K562 (cell line): Measurements from ENCODE around the gene PRPF8. TPM values are rescaled to one million over a fixed set of nuclear protein-coding genes. Genes with fewer than 3 reads are reported as not detected.

ENCODE experiments used
- ATAC-seq: fragments of 200-7000 bp; cut with Tn5 transposase; 3 replicates; pipeline ENCODE4 v1.9.1; 2020; ENCODE audit warnings: moderate library complexity
- BruUV-seq: library from RNA; stranded (reverse); fragments of 400-500 nt; replicated peaks from 2 replicates; lab custom pipeline; 2021; lab: Mats Ljungman, UMichigan
- CTCF ChIA-PET: fragments of 300-600 bp; formaldehyde crosslinking; extraction: SDS; loops from one replicate; lab custom pipeline; 2021; ENCODE audit warnings: low intra/inter-chr PET ratio; lab: Yijun Ruan, JAX
- POLR2A ChIA-PET: fragments of 300-600, 350-650 bp; sonication (Branson Sonifier 250); formaldehyde crosslinking; extraction: SDS; loops from one replicate; lab custom pipeline; 2021; ENCODE audit warnings: antibody characterized with exemption, inconsistent platforms; lab: Yijun Ruan, JAX
- DNase-seq, 4 experiments: peaks; one replicate each; pipeline versions ENCODE4 v3.0.0 to v3.0.0-alpha.2; 2011 to 2018; ENCODE audit warnings: low spot score in 3 of 4, mixed read lengths in 3 of 4; ENCODE audit errors: extremely low read depth in 1 of 4
- FAIRE-seq: peaks from 2 replicates; lab custom pipeline; 2011; peaks lifted over from hg19 to GRCh38; lab: Jason Lieb, UNC
- H2AFZ ChIP-seq: 2 replicates; pipeline ENCODE4 v1.6.0; 2011; ENCODE audit warnings: low read depth, low read length, control low read depth, inconsistent platforms
- H3K27ac ChIP-seq: fragments of 200-600 bp; 3 replicates; pipeline ENCODE4 v1.8.0; 2011; ENCODE audit warnings: low read depth, mild to moderate bottlenecking, control low read depth, inconsistent platforms, low read length, moderate library complexity, mixed read lengths; ENCODE audit errors: extremely low read depth
- H3K27me3 ChIP-seq, 2 experiments: fragments of 300-600 bp in 1 of 2; 2 replicates in 1 of 2; 3 replicates in 1 of 2; pipeline versions ENCODE4 v1.6.0 to v1.8.0; 2011; ENCODE audit warnings: inconsistent platforms in 2 of 2, low read length in 2 of 2, mild to moderate bottlenecking in 1 of 2, mixed read lengths in 1 of 2, moderate library complexity in 1 of 2; ENCODE audit not compliant: control insufficient read depth in 2 of 2, insufficient read depth in 2 of 2
- H3K36me3 ChIP-seq: fragments of 300-600 bp; 3 replicates; pipeline ENCODE4 v1.8.0; 2011; ENCODE audit warnings: mild to moderate bottlenecking, low read length, inconsistent platforms; ENCODE audit not compliant: control insufficient read depth, insufficient read depth
- H3K4me1 ChIP-seq, 2 experiments: fragments of 200-600 bp in 1 of 2; replicated peaks in 1 of 2; 2 replicates in 1 of 2; 3 replicates in 1 of 2; pipeline versions ENCODE4 v1.5.1 to v1.8.0; 2011; ENCODE audit warnings: inconsistent platforms in 2 of 2, low read length in 2 of 2, mild to moderate bottlenecking in 1 of 2, mixed read lengths in 1 of 2, moderate library complexity in 1 of 2; ENCODE audit not compliant: control insufficient read depth in 2 of 2, insufficient read depth in 2 of 2
- H3K4me2 ChIP-seq: 2 replicates; pipeline ENCODE4 v1.6.1; 2011; ENCODE audit warnings: low read length, control low read depth, inconsistent platforms, mixed read lengths; ENCODE audit not compliant: insufficient read depth
- H3K4me3 ChIP-seq: fragments of 200-600 bp; sonication (generic), shearing (Covaris generic); 2 replicates; pipeline ENCODE4 v1.5.1; 2016; ENCODE audit warnings: control low read depth, inconsistent platforms
- H3K79me2 ChIP-seq: fragments of 200-600 bp; 3 replicates; pipeline ENCODE4 v1.8.0; 2011; ENCODE audit warnings: low read length, inconsistent platforms; ENCODE audit not compliant: control insufficient read depth, insufficient read depth
- H3K9ac ChIP-seq, 2 experiments: 2 replicates each; pipeline versions ENCODE4 v1.6.0 to v1.6.1; 2011; ENCODE audit warnings: low read depth in 2 of 2, low read length in 2 of 2, control low read depth in 1 of 2, inconsistent platforms in 1 of 2, mild to moderate bottlenecking in 1 of 2, mixed read lengths in 1 of 2; ENCODE audit not compliant: insufficient read depth in 1 of 2
- H3K9me1 ChIP-seq: one replicate; pipeline ENCODE4 v1.6.0; 2011; ENCODE audit warnings: inconsistent platforms, mild to moderate bottlenecking, low read length, moderate library complexity; ENCODE audit not compliant: control insufficient read depth, insufficient read depth
- H3K9me3 ChIP-seq: replicated peaks from 2 replicates; pipeline ENCODE4 v1.5.1; 2011; ENCODE audit warnings: low read depth, low read length, inconsistent platforms; ENCODE audit not compliant: control insufficient read depth, insufficient read depth
- H4K20me1 ChIP-seq: replicated peaks from 2 replicates; pipeline ENCODE4 v1.6.1; 2011; ENCODE audit warnings: low read length, inconsistent platforms, mixed read lengths; ENCODE audit not compliant: control insufficient read depth, insufficient read depth
- CEBPB ChIP-seq: fragments of 450-650 bp; IDR thresholded peaks from 2 replicates; pipeline ENCODE4 v1.6.1; 2016; ENCODE audit warnings: missing genetic modification characterization, missing compliant biosample characterization
- CEBPG ChIP-seq, 3 experiments: fragments of 200-800 bp in 1 of 3; sonication (Bioruptor generic) in 1 of 3; sonication (generic) in 1 of 3; formaldehyde crosslinking in 1 of 3; IDR thresholded peaks in 2 of 3; conservative IDR thresholded peaks in 1 of 3; 2 replicates each; pipeline versions ENCODE4 v1.6.1 to v1.8.0; 2016 to 2022; ENCODE audit warnings: missing compliant biosample characterization in 2 of 3, missing genetic modification characterization in 2 of 3, mild to moderate bottlenecking in 1 of 3, missing genetic modification reagents in 1 of 3
- CREM ChIP-seq: IDR thresholded peaks from 2 replicates; pipeline ENCODE4 v1.6.1; 2014; ENCODE audit warnings: antibody characterized with exemption, low read depth
- JUNB ChIP-seq: fragments of 450-650 bp; formaldehyde crosslinking; conservative IDR thresholded peaks from 2 replicates; pipeline ENCODE4 v1.4.0; 2020; ENCODE audit warnings: mild to moderate bottlenecking
- PHB2 ChIP-seq: fragments of 450-650 bp; IDR thresholded peaks from 2 replicates; pipeline ENCODE4 v1.6.1; 2017; ENCODE audit warnings: low read depth
- PTRF ChIP-seq: fragments of 450-650 bp; IDR thresholded peaks from 2 replicates; pipeline ENCODE4 v1.6.1; 2016; ENCODE audit warnings: mild to moderate bottlenecking, missing genetic modification characterization, missing compliant biosample characterization
- UBTF ChIP-seq, 2 experiments: IDR thresholded peaks; 2 replicates each; pipeline ENCODE4 v1.6.1; 2012; ENCODE audit warnings: improper control_type of control experiment in 2 of 2, low read depth in 2 of 2, low read length in 2 of 2, borderline replicate concordance in 1 of 2
- XRCC4 ChIP-seq: IDR thresholded peaks from one replicate; pipeline ENCODE4 v1.6.1; 2011; ENCODE audit not compliant: insufficient read depth, insufficient read length; ENCODE audit errors: extremely low read depth
- ZBTB12 ChIP-seq: fragments of 250-450 bp; sonication (Bioruptor Pico); IDR thresholded peaks from 2 replicates; pipeline ENCODE4 v1.4.0; 2020
- ZBTB8A ChIP-seq: fragments of 450-650 bp; IDR thresholded peaks from 2 replicates; pipeline ENCODE4 v1.6.1; 2018; ENCODE audit warnings: mild to moderate bottlenecking, moderate library complexity; ENCODE audit not compliant: partially characterized antibody
- ZFPM2 ChIP-seq: fragments of 250-450 bp; sonication (Bioruptor Pico); IDR thresholded peaks from 2 replicates; pipeline ENCODE4 v1.5.1; 2022; ENCODE audit warnings: mild to moderate bottlenecking
- ZNF263 ChIP-seq: sonication (generic); formaldehyde crosslinking; IDR thresholded peaks from 2 replicates; pipeline ENCODE4 v1.8.0; 2022; ENCODE audit warnings: mild to moderate bottlenecking, missing genetic modification reagents, borderline replicate concordance
- whole genome bisulfite sequencing: fragments of 100-300 bp; shearing (Covaris generic); methylation state at CpG from one replicate; pipeline ENCODE4 v1.1.6; 2016; ENCODE audit warnings: low coverage, mixed read lengths; ENCODE audit not compliant: insufficient coverage; ENCODE audit errors: missing lambda C conversion rate; 5-methylcytosine and 5-hydroxymethylcytosine counted together
- in situ Hi-C: fragments of 300-500 bp; cut with MboI; formaldehyde crosslinking; loops from 4 replicates; pipeline ENCODE4 v1.15.0; 2018; ENCODE audit warnings: inconsistent platforms, mixed read lengths
- intact Hi-C: fragments of 100-400 bp; cut with micrococcal nuclease; formaldehyde crosslinking; loops from 2 replicates; pipeline ENCODE4 v1.14.2; 2022
- polyA plus RNA-seq, 8 experiments: library from polyadenylated mRNA; depleted of rRNA in 4 of 8; stranded (reverse) in 5 of 8; unstranded in 3 of 8; fragments of >200 nt; fragmentation: Nextera tagmentation in 2 of 8; fragmentation: Illumina TruSeq in 1 of 8; extraction: Ambion mirVana in 2 of 8; extraction: Trizol in 1 of 8; gene quantifications; 2 replicates each; pipeline versions ENCODE4 v1.2.1 to v1.2.3, GENCODE V29; 2011 to 2014; ENCODE audit warnings: inconsistent platforms in 1 of 8, missing spikeins in 1 of 8
- total RNA-seq, 7 experiments: library from RNA; depleted of rRNA in 6 of 7; stranded (reverse); fragments of >200 nt in 6 of 7; fragmentation: Illumina TruSeq in 2 of 7; extraction: Trizol in 2 of 7; gene quantifications; 2 replicates each; pipeline versions ENCODE4 v1.2.1 to v1.2.3, GENCODE V29; 2011 to 2021; ENCODE audit warnings: low replicate concordance in 1 of 7
- TF ChIP-seq, protein P1 (sequence below): sonication (generic); formaldehyde crosslinking; IDR thresholded peaks from 2 replicates; pipeline ENCODE4 v1.8.0; 2022; ENCODE audit warnings: missing genetic modification reagents, mild to moderate bottlenecking, moderate library complexity, borderline replicate concordance
- TF ChIP-seq, protein P2 (sequence below): fragments of 450-650 bp; IDR thresholded peaks from 2 replicates; pipeline ENCODE4 v1.6.1; 2016; ENCODE audit warnings: antibody characterized with exemption

The PRPF8 gene
- total and polyA plus RNA-seq, 9 of the 15 experiments (the other 6 are each of a cell fraction or from before 2014, with no cell fraction given) = 64.3 to 294 (median 85.9) TPM

- FAIRE-seq (peak; percentile 58), ATAC-seq (no peak), DNase-seq (peak; percentile 25 to 60 (median 42))
- Histone ChIP-seq H3K9me3 (no peaks in the 10 kb centered on the region), H3K9ac (peak overlapping the region; percentile 83 to 94; a peak in 3 of 4 replicates), H3K9me1 (no peaks in the 10 kb centered on the region), H2AFZ (peak overlapping the region; percentile 86), H3K4me2 (peak overlapping the region; percentile 90; the same call in 1 of the 2 replicates), H3K36me3 (no peaks in the 10 kb centered on the region), H3K4me3 (peak overlapping the region; percentile 66), H3K27me3 (no peaks in the 10 kb centered on the region), H4K20me1 (peaks cover 8% of the 10 kb centered on the region; the same call in 1 of the 2 replicates), H3K27ac (peak overlapping the region; percentile 92; the same call in 1 of the 3 replicates), H3K4me1 (peaks cover 9 to 40% of the 10 kb centered on the region in 2 experiments), H3K79me2 (no peaks in the 10 kb centered on the region)
- no TSS peak for BruUV-seq
- 7% methylated on average over 5 of the region's 39 CpGs for WGBS
- in situ Hi-C loops = no loop called here
- ChIA-PET CTCF (no interaction called here), POLR2A (interaction anchor here (0.6 to 3.3 kb wide), 4 partner anchors 10 to 53 kb away, joined by 3 to 25 read pairs (median 4); no protein-coding TSS in a partner anchor)
- intact Hi-C loops = no loop called here
- TF ChIP-seq ZBTB8A (no peak), PTRF (tag) (no peak), PHB2 (no peak), CEBPG (CRISPR knock-in tag; IDR thresholded peaks at IDR 0.05) (peak; percentile 67; the same call in 1 of the 2 replicates), CEBPG (tag; conservative IDR thresholded peaks at IDR 0.05 in 1 of 2, IDR thresholded peaks at IDR 0.05 in 1 of 2) (peak in 1 of 2 experiments; percentile 22; a peak in 1 of 4 replicates), JUNB (CRISPR knock-in tag) (no peak), ZFPM2 (CRISPR knock-in tag) (no peak), CREM (0 out of 2 replicates have a peak, but pooled peaks have one; percentile 6), ZBTB12 (CRISPR knock-in tag) (no peak), ZNF263 (no peak), XRCC4 (no peak), CEBPB (tag) (peak; percentile 84), UBTF (IDR thresholded peaks at IDR 0.05; ENCODE audit: borderline replicate concordance in 1 of 2, low read depth in 2 of 2, low read length in 2 of 2) (0 out of 4 replicates have a peak, but pooled peaks of 1 of the 2 experiments have one; percentile 28)
- TF ChIP-seq, protein P1, sequence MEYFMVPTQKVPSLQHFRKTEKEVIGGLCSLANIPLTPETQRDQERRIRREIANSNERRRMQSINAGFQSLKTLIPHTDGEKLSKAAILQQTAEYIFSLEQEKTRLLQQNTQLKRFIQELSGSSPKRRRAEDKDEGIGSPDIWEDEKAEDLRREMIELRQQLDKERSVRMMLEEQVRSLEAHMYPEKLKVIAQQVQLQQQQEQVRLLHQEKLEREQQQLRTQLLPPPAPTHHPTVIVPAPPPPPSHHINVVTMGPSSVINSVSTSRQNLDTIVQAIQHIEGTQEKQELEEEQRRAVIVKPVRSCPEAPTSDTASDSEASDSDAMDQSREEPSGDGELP (CRISPR knock-in tag) = peak; percentile 12; the same call in 1 of the 2 replicates
- TF ChIP-seq, protein P2, sequence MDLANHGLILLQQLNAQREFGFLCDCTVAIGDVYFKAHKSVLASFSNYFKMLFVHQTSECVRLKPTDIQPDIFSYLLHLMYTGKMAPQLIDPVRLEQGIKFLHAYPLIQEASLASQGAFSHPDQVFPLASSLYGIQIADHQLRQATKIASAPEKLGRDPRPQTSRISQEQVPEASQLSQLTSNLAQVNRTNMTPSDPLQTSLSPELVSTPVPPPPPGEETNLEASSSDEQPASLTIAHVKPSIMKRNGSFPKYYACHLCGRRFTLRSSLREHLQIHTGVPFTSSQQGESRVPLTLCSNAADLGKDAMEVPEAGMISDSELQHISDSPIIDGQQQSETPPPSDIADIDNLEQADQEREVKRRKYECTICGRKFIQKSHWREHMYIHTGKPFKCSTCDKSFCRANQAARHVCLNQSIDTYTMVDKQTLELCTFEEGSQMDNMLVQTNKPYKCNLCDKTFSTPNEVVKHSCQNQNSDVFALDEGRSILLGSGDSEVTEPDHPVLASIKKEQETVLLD = no peak
Observed at GRCh38 chr17:1627182-1627981, 57.3 kb downstream of the PRPF8 start.
